K562 (cell line): ENCODE data around the gene FBXO17. TPM values are rescaled to one million over a fixed set of nuclear protein-coding genes. Genes with fewer than 3 reads are reported as not detected.

Experiments
- ARHGAP35 ChIP-seq: fragments of 450-650 bp; IDR thresholded peaks from 2 replicates; pipeline ENCODE4 v1.6.1; 2018; ENCODE audit not compliant: partially characterized antibody
- ARID2 ChIP-seq: fragments of 450-650 bp; IDR thresholded peaks from 2 replicates; pipeline ENCODE4 v1.6.1; 2017; ENCODE audit warnings: antibody characterized with exemption, mild to moderate bottlenecking
- BCOR ChIP-seq: fragments of 450-650 bp; IDR thresholded peaks from 2 replicates; pipeline ENCODE4 v1.6.1; 2016
- DPF2 ChIP-seq: fragments of 450-650 bp; IDR thresholded peaks from 2 replicates; pipeline ENCODE4 v1.6.1; 2016
- ERF ChIP-seq: fragments of 450-650 bp; formaldehyde crosslinking; IDR thresholded peaks from 2 replicates; pipeline ENCODE4 v1.4.0; 2020; ENCODE audit warnings: mild to moderate bottlenecking, mixed read lengths
- GATAD2B ChIP-seq: fragments of 450-650 bp; IDR thresholded peaks from 2 replicates; pipeline ENCODE4 v1.6.1; 2017; ENCODE audit warnings: mild to moderate bottlenecking, borderline replicate concordance
- GTF2F1 ChIP-seq: IDR thresholded peaks from 2 replicates; pipeline ENCODE4 v1.6.1; 2011; ENCODE audit warnings: low read depth, low read length, improper control_type of control experiment
- HMG20A ChIP-seq: fragments of 450-650 bp; formaldehyde crosslinking; conservative IDR thresholded peaks from 2 replicates; pipeline ENCODE4 v1.4.0; 2020; ENCODE audit warnings: mild to moderate bottlenecking, mixed read lengths
- MITF ChIP-seq: IDR thresholded peaks from 2 replicates; pipeline ENCODE4 v1.6.1; 2014; ENCODE audit warnings: antibody characterized with exemption
- MTF1 ChIP-seq: fragments of 250-450 bp; sonication (Bioruptor Pico); IDR thresholded peaks from 2 replicates; pipeline ENCODE4 v1.9.0; 2021; ENCODE audit warnings: moderate library complexity, mild to moderate bottlenecking, inconsistent platforms, borderline replicate concordance
- MXI1 ChIP-seq: IDR thresholded peaks from 2 replicates; pipeline ENCODE4 v1.6.1; 2011; ENCODE audit warnings: low read depth, mild to moderate bottlenecking, improper control_type of control experiment, low read length
- NCOA2 ChIP-seq, 2 experiments: fragments of 450-650 bp; IDR thresholded peaks; 2 replicates each; pipeline ENCODE4 v1.6.1; 2018; ENCODE audit warnings: mild to moderate bottlenecking in 2 of 2, moderate library complexity in 1 of 2; ENCODE audit not compliant: partially characterized antibody in 2 of 2
- NR2C2 ChIP-seq, 2 experiments: fragments of 200-800 bp in 1 of 2; sonication (Bioruptor generic) in 1 of 2; sonication (generic) in 1 of 2; formaldehyde crosslinking in 1 of 2; IDR thresholded peaks; 2 replicates each; pipeline versions ENCODE4 v1.6.1 to v1.8.0; 2016 to 2022; ENCODE audit warnings: mild to moderate bottlenecking in 1 of 2, missing compliant biosample characterization in 1 of 2, missing genetic modification characterization in 1 of 2, missing genetic modification reagents in 1 of 2
- POLR2AphosphoS2 ChIP-seq: IDR thresholded peaks from 2 replicates; pipeline ENCODE4 v1.6.1; 2012; ENCODE audit warnings: low read length, improper control_type of control experiment
- RBM39 ChIP-seq: fragments of 200-400 bp; formaldehyde crosslinking; optimal IDR thresholded peaks from 2 replicates; pipeline ENCODE3; 2018; ENCODE audit warnings: low read depth, low read length
- SUPT5H ChIP-seq: fragments of 450-650 bp; IDR thresholded peaks from 2 replicates; pipeline ENCODE4 v1.6.1; 2016
- TBL1XR1 ChIP-seq, 2 experiments: IDR thresholded peaks; 2 replicates each; pipeline ENCODE4 v1.6.1; 2012; ENCODE audit warnings: improper control_type of control experiment in 2 of 2, low read length in 2 of 2, mild to moderate bottlenecking in 1 of 2
- XRCC5 ChIP-seq: fragments of 200-400 bp; formaldehyde crosslinking; IDR thresholded peaks from 2 replicates; pipeline ENCODE4 v1.6.1; 2017; ENCODE audit warnings: low read depth, mild to moderate bottlenecking, low read length
- ZBTB17 ChIP-seq: fragments of 450-650 bp; formaldehyde crosslinking; IDR thresholded peaks from 2 replicates; pipeline ENCODE4 v1.4.0; 2020; ENCODE audit warnings: mild to moderate bottlenecking
- ZNF41 ChIP-seq: fragments of 250-450 bp; sonication (Bioruptor Pico); conservative IDR thresholded peaks from 2 replicates; pipeline ENCODE4 v1.4.0; 2020; ENCODE audit warnings: mild to moderate bottlenecking
- ZNF551 ChIP-seq: fragments of 250-450 bp; sonication (Bioruptor Pico); IDR thresholded peaks from 2 replicates; pipeline ENCODE4 v1.5.0; 2021; ENCODE audit warnings: mild to moderate bottlenecking, moderate library complexity
- polyA plus RNA-seq, 8 experiments: library from polyadenylated mRNA; depleted of rRNA in 4 of 8; stranded (reverse) in 5 of 8; unstranded in 3 of 8; fragments of >200 nt; fragmentation: Nextera tagmentation in 2 of 8; fragmentation: Illumina TruSeq in 1 of 8; extraction: Ambion mirVana in 2 of 8; extraction: Trizol in 1 of 8; gene quantifications; 2 replicates each; pipeline versions ENCODE4 v1.2.1 to v1.2.3, GENCODE V29; 2011 to 2014; ENCODE audit warnings: inconsistent platforms in 1 of 8, missing spikeins in 1 of 8
- total RNA-seq, 7 experiments: library from RNA; depleted of rRNA in 6 of 7; stranded (reverse); fragments of >200 nt in 6 of 7; fragmentation: Illumina TruSeq in 2 of 7; extraction: Trizol in 2 of 7; gene quantifications; 2 replicates each; pipeline versions ENCODE4 v1.2.1 to v1.2.3, GENCODE V29; 2011 to 2021; ENCODE audit warnings: low replicate concordance in 1 of 7
- TF ChIP-seq, protein P1 (sequence below): sonication (generic); IDR thresholded peaks from 2 replicates; pipeline ENCODE4 v1.6.1; 2016
- TF ChIP-seq, protein P2 (sequence below): sonication (generic); formaldehyde crosslinking; IDR thresholded peaks from 2 replicates; pipeline ENCODE4 v1.8.0; 2022; ENCODE audit warnings: missing genetic modification reagents, mild to moderate bottlenecking, borderline replicate concordance
- TF ChIP-seq, protein P3 (sequence below): fragments of 250-450 bp; sonication (Bioruptor Pico); IDR thresholded peaks from 2 replicates; pipeline ENCODE4 v1.5.0; 2021

FBXO17 gene
- total and polyA plus RNA-seq, 9 of the 15 experiments (the other 6 are each of a cell fraction or from before 2014, with no cell fraction given), result 4.1 to 27.1 (median 19.0) TPM

DNA sequence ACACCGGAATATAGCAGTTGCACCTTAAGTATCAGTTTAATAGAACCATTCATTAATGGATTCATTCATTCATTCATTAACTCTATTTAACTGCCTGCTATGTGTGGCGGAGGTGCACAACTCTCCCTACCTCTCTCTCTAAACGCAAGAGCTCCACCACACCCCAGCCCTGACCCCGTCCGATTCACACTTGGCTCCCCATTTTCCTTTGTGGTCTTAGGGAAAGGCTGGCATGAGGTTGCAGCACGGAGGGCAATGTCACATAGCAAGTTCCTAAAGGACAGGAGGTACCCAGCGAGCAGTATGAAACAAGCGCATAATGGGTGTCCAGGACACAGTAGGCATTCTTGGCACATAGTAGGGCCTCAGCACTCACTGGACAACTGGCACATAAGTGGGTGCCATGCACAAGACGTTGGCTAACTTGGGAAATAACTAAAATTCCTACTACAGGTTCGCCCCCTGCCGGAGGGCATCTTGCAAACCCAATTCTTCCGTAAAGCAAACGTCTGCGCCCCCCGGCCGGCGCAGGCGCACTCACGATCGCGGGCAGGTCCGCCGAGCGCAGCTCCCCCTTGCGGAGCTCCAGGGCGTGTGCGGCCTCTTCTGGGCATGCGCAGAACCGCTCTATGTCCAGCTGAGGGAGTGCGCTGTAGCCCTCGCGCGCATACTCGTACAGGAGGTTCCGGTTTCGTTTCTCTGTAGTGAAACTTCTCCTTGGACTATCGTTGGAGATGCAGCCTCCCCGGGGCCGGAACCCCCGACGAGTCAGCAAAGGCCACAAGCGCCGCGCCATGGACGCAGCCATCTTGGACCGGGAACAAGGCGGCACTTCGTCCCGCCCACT lies 45.4 kb downstream of the FBXO17 start, which contains the start of gene SARS2 (continued):
- TF ChIP-seq, protein P1, sequence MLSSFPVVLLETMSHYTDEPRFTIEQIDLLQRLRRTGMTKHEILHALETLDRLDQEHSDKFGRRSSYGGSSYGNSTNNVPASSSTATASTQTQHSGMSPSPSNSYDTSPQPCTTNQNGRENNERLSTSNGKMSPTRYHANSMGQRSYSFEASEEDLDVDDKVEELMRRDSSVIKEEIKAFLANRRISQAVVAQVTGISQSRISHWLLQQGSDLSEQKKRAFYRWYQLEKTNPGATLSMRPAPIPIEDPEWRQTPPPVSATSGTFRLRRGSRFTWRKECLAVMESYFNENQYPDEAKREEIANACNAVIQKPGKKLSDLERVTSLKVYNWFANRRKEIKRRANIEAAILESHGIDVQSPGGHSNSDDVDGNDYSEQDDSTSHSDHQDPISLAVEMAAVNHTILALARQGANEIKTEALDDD, result no peak
- TF ChIP-seq ZBTB17 (CRISPR knock-in tag), result peak; percentile 65; the same call in 1 of the 2 replicates
- TF ChIP-seq XRCC5, result peak; percentile 84
- no peak for TF ChIP-seq MITF
- TF ChIP-seq, protein P2, sequence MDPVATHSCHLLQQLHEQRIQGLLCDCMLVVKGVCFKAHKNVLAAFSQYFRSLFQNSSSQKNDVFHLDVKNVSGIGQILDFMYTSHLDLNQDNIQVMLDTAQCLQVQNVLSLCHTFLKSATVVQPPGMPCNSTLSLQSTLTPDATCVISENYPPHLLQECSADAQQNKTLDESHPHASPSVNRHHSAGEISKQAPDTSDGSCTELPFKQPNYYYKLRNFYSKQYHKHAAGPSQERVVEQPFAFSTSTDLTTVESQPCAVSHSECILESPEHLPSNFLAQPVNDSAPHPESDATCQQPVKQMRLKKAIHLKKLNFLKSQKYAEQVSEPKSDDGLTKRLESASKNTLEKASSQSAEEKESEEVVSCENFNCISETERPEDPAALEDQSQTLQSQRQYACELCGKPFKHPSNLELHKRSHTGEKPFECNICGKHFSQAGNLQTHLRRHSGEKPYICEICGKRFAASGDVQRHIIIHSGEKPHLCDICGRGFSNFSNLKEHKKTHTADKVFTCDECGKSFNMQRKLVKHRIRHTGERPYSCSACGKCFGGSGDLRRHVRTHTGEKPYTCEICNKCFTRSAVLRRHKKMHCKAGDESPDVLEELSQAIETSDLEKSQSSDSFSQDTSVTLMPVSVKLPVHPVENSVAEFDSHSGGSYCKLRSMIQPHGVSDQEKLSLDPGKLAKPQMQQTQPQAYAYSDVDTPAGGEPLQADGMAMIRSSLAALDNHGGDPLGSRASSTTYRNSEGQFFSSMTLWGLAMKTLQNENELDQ, result no peak
- TF ChIP-seq ZNF551 (CRISPR knock-in tag), result no peak
- TF ChIP-seq SUPT5H, result peak; percentile 91
- TF ChIP-seq ARID2, result no peak
- 0 out of 2 replicates have a peak, but pooled peaks have one; percentile 35 for TF ChIP-seq BCOR
- TF ChIP-seq ERF (CRISPR knock-in tag), result no peak
- peak; percentile 23 to 67; a peak in 2 of 4 replicates for TF ChIP-seq TBL1XR1 (IDR thresholded peaks at IDR 0.05; ENCODE audit: low read length in 2 of 2)
- TF ChIP-seq DPF2, result no peak
- peak; percentile 47; the same call in 1 of the 2 replicates for TF ChIP-seq GATAD2B
- TF ChIP-seq ARHGAP35, result no peak
- no peak for TF ChIP-seq HMG20A (CRISPR knock-in tag)
- no peak for TF ChIP-seq NCOA2 (IDR thresholded peaks at IDR 0.05; ENCODE audit: partially characterized antibody in 2 of 2)
- TF ChIP-seq NR2C2 (CRISPR knock-in tag; IDR thresholded peaks at IDR 0.05), result no peak
- no peak for TF ChIP-seq NR2C2 (tag; IDR thresholded peaks at IDR 0.05)
- TF ChIP-seq, protein P3, sequence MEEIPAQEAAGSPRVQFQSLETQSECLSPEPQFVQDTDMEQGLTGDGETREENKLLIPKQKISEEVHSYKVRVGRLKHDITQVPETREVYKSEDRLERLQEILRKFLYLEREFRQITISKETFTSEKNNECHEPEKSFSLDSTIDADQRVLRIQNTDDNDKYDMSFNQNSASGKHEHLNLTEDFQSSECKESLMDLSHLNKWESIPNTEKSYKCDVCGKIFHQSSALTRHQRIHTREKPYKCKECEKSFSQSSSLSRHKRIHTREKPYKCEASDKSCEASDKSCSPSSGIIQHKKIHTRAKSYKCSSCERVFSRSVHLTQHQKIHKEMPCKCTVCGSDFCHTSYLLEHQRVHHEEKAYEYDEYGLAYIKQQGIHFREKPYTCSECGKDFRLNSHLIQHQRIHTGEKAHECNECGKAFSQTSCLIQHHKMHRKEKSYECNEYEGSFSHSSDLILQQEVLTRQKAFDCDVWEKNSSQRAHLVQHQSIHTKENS (CRISPR knock-in tag), result no peak
- no peak for TF ChIP-seq MTF1
- TF ChIP-seq GTF2F1, result no peak
- TF ChIP-seq MXI1, result no peak
- no peak for TF ChIP-seq POLR2AphosphoS2
- no peak for TF ChIP-seq ZNF41 (CRISPR knock-in tag)
- TF ChIP-seq RBM39, result no peak
